H9 (cell line): Measurements from ENCODE around the gene LIPC. TPM values are rescaled to one million over a fixed set of nuclear protein-coding genes. Genes with fewer than 3 reads are reported as not detected.

Experiments
- DNase-seq: peaks from one replicate; pipeline ENCODE4 v3.0.0-alpha.2; 2017
- H2AFZ ChIP-seq: one replicate; pipeline ENCODE4 v1.6.1; 2013; ENCODE audit warnings: mild to moderate bottlenecking, low read length, control low read depth, moderate library complexity
- H2AK5ac ChIP-seq: 2 replicates; pipeline ENCODE4 v1.6.1; 2013; ENCODE audit warnings: low read length, control low read depth, mixed read lengths; ENCODE audit not compliant: insufficient read length
- H2BK120ac ChIP-seq: one replicate; pipeline ENCODE4 v1.6.1; 2013; ENCODE audit warnings: low read depth, mild to moderate bottlenecking, low read length, control low read depth, inconsistent platforms; ENCODE audit not compliant: poor library complexity, severe bottlenecking
- H2BK12ac ChIP-seq: 2 replicates; pipeline ENCODE4 v1.6.1; 2013; ENCODE audit warnings: low read length, control low read depth, mixed read lengths, low read depth; ENCODE audit not compliant: insufficient read length
- H2BK15ac ChIP-seq: 2 replicates; pipeline ENCODE4 v1.6.1; 2013; ENCODE audit warnings: low read depth, low read length, control low read depth
- H2BK20ac ChIP-seq: one replicate; pipeline ENCODE4 v1.6.1; 2013; ENCODE audit warnings: low read depth, mild to moderate bottlenecking, low read length, control low read depth, inconsistent platforms; ENCODE audit not compliant: poor library complexity, severe bottlenecking
- H2BK5ac ChIP-seq: 2 replicates; pipeline ENCODE4 v1.6.1; 2013; ENCODE audit warnings: low read length, control low read depth, mixed read lengths; ENCODE audit not compliant: insufficient read length
- H3K14ac ChIP-seq: 2 replicates; pipeline ENCODE4 v1.6.1; 2013; ENCODE audit warnings: low read length, control low read depth; ENCODE audit not compliant: insufficient read depth
- H3K18ac ChIP-seq: 2 replicates; pipeline ENCODE4 v1.6.1; 2013; ENCODE audit warnings: low read depth, mild to moderate bottlenecking, mixed read lengths, low read length, control low read depth; ENCODE audit not compliant: insufficient read length
- H3K23ac ChIP-seq: 2 replicates; pipeline ENCODE4 v1.6.1; 2013; ENCODE audit warnings: low read length, control low read depth, mixed read lengths, low read depth; ENCODE audit not compliant: insufficient read length
- H3K23me2 ChIP-seq: 2 replicates; pipeline ENCODE4 v1.6.1; 2013; ENCODE audit warnings: low read depth, mild to moderate bottlenecking, mixed read lengths, low read length, control low read depth; ENCODE audit not compliant: insufficient read length, poor library complexity, severe bottlenecking
- H3K27ac ChIP-seq: 2 replicates; pipeline ENCODE4 v1.5.1; 2013; ENCODE audit warnings: low read length, control low read depth, mixed read lengths, low read depth; ENCODE audit not compliant: insufficient read length
- H3K27me3 ChIP-seq: 2 replicates; pipeline ENCODE4 v1.6.1; 2013; ENCODE audit warnings: low read length, control low read depth, inconsistent platforms; ENCODE audit not compliant: insufficient read depth
- H3K4ac ChIP-seq: 2 replicates; pipeline ENCODE4 v1.6.1; 2013; ENCODE audit warnings: low read depth, mild to moderate bottlenecking, control low read depth, inconsistent platforms, low read length, moderate library complexity
- H3K4me1 ChIP-seq: 2 replicates; pipeline ENCODE4 v1.6.1; 2013; ENCODE audit warnings: low read length, control low read depth, inconsistent platforms; ENCODE audit not compliant: insufficient read depth
- H3K4me2 ChIP-seq: 2 replicates; pipeline ENCODE4 v1.6.1; 2013; ENCODE audit warnings: low read length, control low read depth, mixed read lengths; ENCODE audit not compliant: insufficient read length, insufficient read depth
- H3K56ac ChIP-seq: 2 replicates; pipeline ENCODE4 v1.6.1; 2013; ENCODE audit warnings: low read depth, mild to moderate bottlenecking, mixed read lengths, low read length, control low read depth; ENCODE audit not compliant: insufficient read length
- H3K79me1 ChIP-seq: 2 replicates; pipeline ENCODE4 v1.6.1; 2013; ENCODE audit warnings: low read depth, mild to moderate bottlenecking, moderate library complexity, low read length, control low read depth, inconsistent platforms; ENCODE audit not compliant: insufficient read depth, poor library complexity, severe bottlenecking
- H3K79me2 ChIP-seq: 2 replicates; pipeline ENCODE4 v1.6.1; 2013; ENCODE audit warnings: low read length, control low read depth, inconsistent platforms; ENCODE audit not compliant: insufficient read depth
- H3K9ac ChIP-seq: 2 replicates; pipeline ENCODE4 v1.6.1; 2013; ENCODE audit warnings: low read length, control low read depth, mixed read lengths; ENCODE audit not compliant: insufficient read length; ENCODE audit errors: extremely low read depth
- H3K9me3 ChIP-seq: one replicate; pipeline ENCODE4 v1.6.1; 2013; ENCODE audit warnings: low read depth, low read length, inconsistent platforms; ENCODE audit not compliant: control insufficient read depth
- H3T11ph ChIP-seq: one replicate; pipeline ENCODE4 v1.6.1; 2013; ENCODE audit warnings: mild to moderate bottlenecking, low read length, control low read depth, inconsistent platforms
- H4K20me1 ChIP-seq: one replicate; pipeline ENCODE4 v1.6.1; 2013; ENCODE audit not compliant: control insufficient read depth, insufficient read length, insufficient read depth
- H4K5ac ChIP-seq: 2 replicates; pipeline ENCODE4 v1.6.1; 2013; ENCODE audit warnings: low read depth, mild to moderate bottlenecking, mixed read lengths, low read length, control low read depth; ENCODE audit not compliant: insufficient read length
- H4K8ac ChIP-seq: replicated peaks from 2 replicates; pipeline ENCODE4 v1.6.1; 2013; ENCODE audit warnings: low read length, control low read depth, mixed read lengths, low read depth; ENCODE audit not compliant: insufficient read length
- H4K91ac ChIP-seq: 2 replicates; pipeline ENCODE4 v1.6.1; 2013; ENCODE audit warnings: low read depth, mild to moderate bottlenecking, moderate library complexity, mixed read lengths, low read length, control low read depth; ENCODE audit not compliant: insufficient read length
- H3K27ac Mint-ChIP-seq, 3 experiments: 2 replicates in 2 of 3; 3 replicates in 1 of 3; pipeline ENCODE4 v1.8.0; 2020 to 2021; ENCODE audit warnings: mixed read lengths in 3 of 3, mild to moderate bottlenecking in 1 of 3, moderate library complexity in 1 of 3
- H3K27me3 Mint-ChIP-seq: 2 replicates; pipeline ENCODE4 v1.8.0; 2021; ENCODE audit warnings: low read depth, mild to moderate bottlenecking, moderate library complexity, mixed read lengths
- H3K36me3 Mint-ChIP-seq, 3 experiments: 2 replicates in 2 of 3; 3 replicates in 1 of 3; pipeline ENCODE4 v1.8.0; 2020 to 2021; ENCODE audit warnings: low read depth in 3 of 3, mixed read lengths in 3 of 3; ENCODE audit not compliant: insufficient read depth in 1 of 3
- H3K4me1 Mint-ChIP-seq, 2 experiments: 2 replicates each; pipeline ENCODE4 v1.8.0; 2020; ENCODE audit warnings: mixed read lengths in 2 of 2
- H3K4me3 Mint-ChIP-seq, 2 experiments: 2 replicates in 1 of 2; 3 replicates in 1 of 2; pipeline ENCODE4 v1.8.0; 2020 to 2021; ENCODE audit warnings: mild to moderate bottlenecking in 2 of 2, mixed read lengths in 2 of 2, moderate library complexity in 1 of 2
- H3K9me3 Mint-ChIP-seq, 2 experiments: 2 replicates in 1 of 2; 3 replicates in 1 of 2; pipeline ENCODE4 v1.8.0; 2020; ENCODE audit warnings: mild to moderate bottlenecking in 2 of 2, mixed read lengths in 2 of 2, moderate library complexity in 1 of 2
- WGBS: extraction: QIAGEN DNeasy Blood & Tissue Kit; methylation state at CpG from one replicate; pipeline ENCODE4 v1.1.7; 2013; ENCODE audit warnings: missing lambda C conversion rate, low lambda C conversion rate, mixed read lengths; ENCODE audit not compliant: insufficient read length; ENCODE audit errors: extremely low coverage; 5-methylcytosine and 5-hydroxymethylcytosine counted together
- total RNA-seq: library from RNA; stranded (reverse); gene quantifications from 2 replicates; pipeline ENCODE4 v1.2.1, GENCODE V29; 2021
- TF ChIP-seq, protein P1 (sequence below): fragments of 200-600 bp; sonication (generic); conservative IDR thresholded peaks from 3 replicates; pipeline ENCODE4 v1.8.0; 2021; ENCODE audit warnings: antibody characterized with exemption, mild to moderate bottlenecking

LIPC gene
- total RNA-seq, 1 experiment from 2014 or later = not detected

DNA sequence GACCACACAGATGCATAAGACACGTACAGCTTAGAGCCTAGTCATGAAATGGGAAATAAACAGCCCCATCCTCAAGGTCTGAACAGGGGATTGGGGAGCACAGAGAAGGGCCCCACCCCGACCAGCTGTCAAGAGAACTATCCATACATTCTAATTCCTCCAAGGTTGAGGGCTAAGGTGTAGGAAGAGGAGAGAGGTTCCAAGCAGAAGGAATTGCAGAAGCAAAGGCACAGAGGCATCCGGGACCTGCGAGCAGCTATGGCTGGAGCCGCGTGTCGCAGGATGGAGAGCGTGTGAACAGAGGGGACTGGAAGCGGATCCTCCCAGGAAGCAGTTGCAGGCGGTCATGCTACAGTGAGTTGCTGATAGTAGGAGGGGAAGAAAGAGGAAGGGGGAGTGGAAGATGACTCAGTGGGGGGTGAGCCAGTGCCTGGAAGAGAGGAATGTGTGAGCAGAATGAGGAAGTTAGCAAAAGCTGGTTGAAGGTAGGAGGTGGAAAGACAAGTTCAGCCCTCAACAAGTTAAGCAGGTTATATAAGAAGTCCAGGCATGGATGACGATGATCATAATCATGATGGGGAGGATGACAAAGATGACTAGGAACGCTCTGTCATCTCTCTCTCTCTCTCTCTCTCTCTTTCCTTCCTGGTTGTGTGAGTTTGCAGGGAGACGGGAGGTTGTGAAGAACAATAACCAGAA, 89.7 kb downstream of the LIPC start:
- H3K9ac ChIP-seq = no peak overlapping the region
- H3K23ac ChIP-seq = no peak overlapping the region
- H3K4me1 Mint-ChIP-seq = peaks cover 17 to 20% of the 10 kb centered on the region in 2 experiments
- H3K4me3 Mint-ChIP-seq = no peak overlapping the region
- H4K8ac ChIP-seq = no peak overlapping the region
- H3K9me3 ChIP-seq = no peaks in the 10 kb centered on the region
- H3T11ph ChIP-seq = no peak overlapping the region
- H3K18ac ChIP-seq = no peak overlapping the region
- H4K20me1 ChIP-seq = no peaks in the 10 kb centered on the region
- H2AFZ ChIP-seq = no peak overlapping the region
- H2BK12ac ChIP-seq = no peak overlapping the region
- H2BK20ac ChIP-seq = no peak overlapping the region
- no peak overlapping the region for H3K4ac ChIP-seq
- no peak overlapping the region for H2BK15ac ChIP-seq
- WGBS = no CpG with 5 or more reads among the region's 13 CpGs
- peak; percentile 61 for DNase-seq
- H2BK120ac ChIP-seq = no peak overlapping the region
- H3K27ac Mint-ChIP-seq = peak overlapping the region in 2 of 3 experiments; percentile 38 to 66; a peak in 2 of 7 replicates
- H3K4me1 ChIP-seq = peaks cover 3% of the 10 kb centered on the region; the same call in 1 of the 2 replicates
- no peaks in the 10 kb centered on the region for H3K79me2 ChIP-seq
- no peak overlapping the region for H4K91ac ChIP-seq
- H3K27me3 Mint-ChIP-seq = no peaks in the 10 kb centered on the region; the same call in 1 of the 2 replicates
- H2BK5ac ChIP-seq = no peak overlapping the region
- H3K9me3 Mint-ChIP-seq = no peaks in the 10 kb centered on the region
- no peak overlapping the region for H3K27ac ChIP-seq
- no peak overlapping the region for H2AK5ac ChIP-seq
- H3K27me3 ChIP-seq = no peaks in the 10 kb centered on the region
- H3K14ac ChIP-seq = no peak overlapping the region
- no peaks in the 10 kb centered on the region for H3K23me2 ChIP-seq
- H3K56ac ChIP-seq = no peak overlapping the region
- no peak overlapping the region for H4K5ac ChIP-seq
- TF ChIP-seq, protein P1, sequence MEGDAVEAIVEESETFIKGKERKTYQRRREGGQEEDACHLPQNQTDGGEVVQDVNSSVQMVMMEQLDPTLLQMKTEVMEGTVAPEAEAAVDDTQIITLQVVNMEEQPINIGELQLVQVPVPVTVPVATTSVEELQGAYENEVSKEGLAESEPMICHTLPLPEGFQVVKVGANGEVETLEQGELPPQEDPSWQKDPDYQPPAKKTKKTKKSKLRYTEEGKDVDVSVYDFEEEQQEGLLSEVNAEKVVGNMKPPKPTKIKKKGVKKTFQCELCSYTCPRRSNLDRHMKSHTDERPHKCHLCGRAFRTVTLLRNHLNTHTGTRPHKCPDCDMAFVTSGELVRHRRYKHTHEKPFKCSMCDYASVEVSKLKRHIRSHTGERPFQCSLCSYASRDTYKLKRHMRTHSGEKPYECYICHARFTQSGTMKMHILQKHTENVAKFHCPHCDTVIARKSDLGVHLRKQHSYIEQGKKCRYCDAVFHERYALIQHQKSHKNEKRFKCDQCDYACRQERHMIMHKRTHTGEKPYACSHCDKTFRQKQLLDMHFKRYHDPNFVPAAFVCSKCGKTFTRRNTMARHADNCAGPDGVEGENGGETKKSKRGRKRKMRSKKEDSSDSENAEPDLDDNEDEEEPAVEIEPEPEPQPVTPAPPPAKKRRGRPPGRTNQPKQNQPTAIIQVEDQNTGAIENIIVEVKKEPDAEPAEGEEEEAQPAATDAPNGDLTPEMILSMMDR = no peak
- no peaks in the 10 kb centered on the region for H3K36me3 Mint-ChIP-seq
- H3K79me1 ChIP-seq = no peaks in the 10 kb centered on the region
- no peak overlapping the region for H3K4me2 ChIP-seq
